HG03520 (cell line): ENCODE results near the gene DDAH1.
"Not testable (repeated sequence)": the region's sequence is repeated elsewhere in the genome, so short reads cannot be mapped to it uniquely, and the experiment has no call there.

ENCODE experiments used
- ATAC-seq: cut with Tn5 transposase; IDR thresholded peaks from one replicate; pipeline ENCODE4 v1.9.1; 2021; ENCODE audit warnings: mild to moderate bottlenecking, moderate library complexity; ENCODE audit not compliant: unreplicated experiment

DDAH1 gene

GRCh38 chr1:85465099-85465785, at the start of gene DDAH1:
TSS of gene DDAH1 (minus strand) at chr1:85465159. CDS start at chr1:85465045, 114 bp downstream.
- peak; percentile 47 for ATAC-seq

DNA sequence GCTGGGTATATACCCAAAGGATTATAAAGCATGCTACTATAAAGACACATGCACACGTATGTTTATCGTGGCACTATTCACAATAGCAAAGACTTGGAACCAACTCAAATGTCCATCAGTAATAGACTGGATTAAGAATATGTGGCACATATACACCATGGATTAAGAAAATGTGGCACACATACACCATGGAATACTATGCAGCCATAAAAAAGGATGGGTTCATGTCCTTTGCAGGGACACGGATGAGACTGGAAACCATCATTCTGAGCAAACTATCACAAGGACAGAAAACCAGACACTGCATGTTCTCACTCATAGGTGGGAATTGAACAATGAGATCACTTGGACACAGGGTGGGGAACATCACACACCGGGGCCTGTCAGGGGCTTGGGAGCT, 49.0 kb upstream of the DDAH1 start:
- ATAC-seq = not testable (repeated sequence)

GRCh38 chr1:85504417-85504816, 39.5 kb upstream of the DDAH1 start:
- ATAC-seq = no peak

DNA sequence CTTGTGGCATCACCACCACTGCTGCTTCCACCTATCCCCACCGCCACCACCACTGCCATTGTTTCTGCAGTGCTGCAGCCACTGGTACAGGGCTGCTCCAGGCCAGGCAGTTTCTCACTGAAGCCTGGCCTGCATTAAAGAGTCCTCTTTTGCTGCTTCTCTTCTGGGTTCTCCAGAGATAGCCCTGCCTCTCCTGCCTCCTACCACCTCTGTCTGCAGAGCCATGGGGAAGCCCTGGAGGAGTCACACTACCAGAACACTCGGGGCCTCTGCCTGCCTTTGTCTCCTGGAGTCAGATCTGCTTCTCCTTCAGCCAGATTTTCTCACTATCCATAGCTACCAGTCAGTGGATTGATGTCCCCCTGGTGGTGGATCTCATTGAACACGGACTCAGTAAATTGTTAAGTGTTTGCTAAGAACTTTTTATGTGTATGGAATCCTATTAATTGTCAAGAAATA, 37.7 kb upstream of the DDAH1 start:
- no peak for ATAC-seq

GRCh38 chr1:85502171-85502570, 37.2 kb upstream of the DDAH1 start:
- no peak for ATAC-seq

GRCh38 chr1:85501355-85501898, 36.5 kb upstream of the DDAH1 start:
- ATAC-seq = no peak

DNA sequence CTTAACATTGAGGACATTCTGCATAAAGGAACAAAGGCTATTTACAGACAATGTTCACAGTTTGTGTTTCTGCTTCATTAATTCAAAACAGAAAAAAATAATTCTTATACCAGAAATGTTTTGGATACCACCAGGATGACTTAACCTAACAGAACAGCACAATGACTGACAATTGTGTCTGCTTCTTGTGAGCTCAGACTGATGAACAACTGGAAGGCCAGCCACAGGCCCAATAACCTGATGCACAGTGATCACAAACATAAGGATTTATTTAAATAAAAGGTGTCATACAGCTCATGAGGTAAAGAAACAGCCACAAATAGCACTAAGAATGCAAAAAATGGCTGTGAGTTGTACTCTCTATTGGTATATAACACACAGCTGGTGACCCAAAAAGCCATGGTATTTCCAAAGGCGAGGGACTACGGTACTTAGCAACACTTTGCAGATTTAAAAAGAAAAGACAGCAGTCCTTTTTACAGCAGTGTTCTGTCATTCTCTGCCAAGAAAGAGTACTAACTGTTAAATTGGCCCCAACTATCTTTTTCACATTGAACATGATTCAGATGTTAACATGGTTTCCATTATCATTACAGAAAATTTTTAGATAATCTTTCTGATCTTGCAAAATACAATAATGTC, 32.1 kb upstream of the DDAH1 start:
- ATAC-seq = no peak

DNA sequence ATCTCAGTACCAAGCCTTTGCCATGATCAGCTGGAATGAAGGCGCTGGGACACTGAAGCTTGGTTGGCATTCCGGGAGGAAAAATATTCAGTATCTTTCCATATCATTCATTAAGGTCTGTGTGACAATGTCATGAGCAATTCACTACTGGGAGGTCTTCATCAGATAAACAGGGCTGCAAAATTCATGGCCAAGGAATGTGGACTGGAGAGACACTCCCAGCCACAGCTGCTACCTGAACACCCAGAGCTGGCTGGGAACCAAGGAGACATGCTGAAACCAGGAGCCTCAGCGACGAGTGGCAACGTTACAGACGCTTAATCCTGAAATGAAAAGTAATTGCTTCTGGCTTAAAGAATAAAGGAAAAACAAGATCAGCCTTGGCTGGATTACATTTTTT, 30.6 kb upstream of the DDAH1 start:
- ATAC-seq = no peak

GRCh38 chr1:85494904-85495266, 29.9 kb upstream of the DDAH1 start:
- no peak for ATAC-seq

GRCh38 chr1:85494074-85494903, 29.3 kb upstream of the DDAH1 start:
- ATAC-seq = no peak

DNA sequence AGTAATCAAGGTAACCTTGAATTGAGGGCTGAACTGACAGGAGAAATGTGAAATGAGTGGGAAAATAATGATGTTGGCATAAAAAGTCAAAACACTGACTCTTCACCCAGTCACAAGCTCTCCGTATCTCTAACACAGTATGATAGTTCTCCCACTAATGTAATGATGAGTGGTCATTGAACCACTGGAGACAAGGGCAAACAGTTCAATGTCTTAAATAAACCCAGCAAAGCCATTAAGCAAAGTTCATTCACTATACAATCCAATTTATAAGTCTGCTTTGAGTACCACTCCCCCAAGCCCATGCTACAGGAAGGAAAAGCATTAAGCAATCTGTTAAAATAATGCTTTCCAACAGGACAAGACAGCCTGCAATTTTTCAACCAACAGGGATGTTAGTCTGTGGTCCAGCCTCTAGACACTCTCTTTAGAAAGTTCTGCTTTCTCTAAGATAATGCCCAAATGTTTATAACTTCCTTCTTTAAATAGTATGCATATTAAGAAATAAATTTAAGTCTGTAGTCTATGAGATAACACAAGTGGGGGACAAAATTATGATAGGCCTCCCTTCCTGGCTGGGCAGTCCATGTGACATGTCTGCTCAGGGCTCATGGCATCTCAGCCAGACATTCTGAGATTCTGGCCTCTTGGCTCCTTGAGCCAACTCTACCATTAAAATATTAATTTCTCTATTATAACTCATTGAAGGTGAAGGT, 25.5 kb upstream of the DDAH1 start:
- no peak for ATAC-seq

DNA sequence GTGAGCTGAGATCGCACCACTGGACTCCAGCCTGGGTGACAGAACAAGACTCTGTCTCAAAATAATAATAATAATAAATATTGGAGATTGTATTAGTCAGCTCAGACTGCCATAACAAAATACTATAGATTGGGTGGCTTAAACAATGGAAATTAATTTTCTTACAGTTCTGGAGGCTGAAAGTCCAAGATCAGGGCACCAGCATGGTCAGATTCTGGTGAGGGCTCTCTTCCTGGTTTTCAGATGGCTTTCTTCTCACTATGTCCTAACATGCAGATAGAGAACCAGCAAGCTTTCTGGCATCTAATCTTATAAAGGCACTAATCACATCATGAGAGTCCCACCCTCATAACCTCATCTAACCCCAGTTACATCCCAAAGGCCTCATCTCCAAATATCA, 23.2 kb upstream of the DDAH1 start:
- no peak for ATAC-seq

DNA sequence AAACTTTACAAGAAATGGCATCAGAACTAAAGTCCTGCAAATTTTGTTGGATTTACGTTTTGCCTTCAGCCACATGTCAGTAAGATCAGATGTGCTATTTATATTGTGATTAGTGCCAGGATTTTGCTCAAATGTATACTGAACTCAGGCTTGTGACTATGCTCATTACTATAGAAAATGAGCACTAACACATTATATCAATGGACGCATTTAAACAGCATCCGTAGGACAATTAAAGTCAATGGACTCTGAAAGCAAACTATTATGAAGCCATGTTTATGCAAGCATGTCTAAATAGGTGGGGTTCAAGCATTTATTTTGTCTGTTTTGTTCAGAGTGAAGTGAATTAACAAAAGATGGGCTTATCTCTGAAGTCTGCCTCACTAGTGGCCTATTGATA, 20.6 kb upstream of the DDAH1 start:
- ATAC-seq = no peak

GRCh38 chr1:85484716-85485115, 19.8 kb upstream of the DDAH1 start:
- ATAC-seq = no peak

DNA sequence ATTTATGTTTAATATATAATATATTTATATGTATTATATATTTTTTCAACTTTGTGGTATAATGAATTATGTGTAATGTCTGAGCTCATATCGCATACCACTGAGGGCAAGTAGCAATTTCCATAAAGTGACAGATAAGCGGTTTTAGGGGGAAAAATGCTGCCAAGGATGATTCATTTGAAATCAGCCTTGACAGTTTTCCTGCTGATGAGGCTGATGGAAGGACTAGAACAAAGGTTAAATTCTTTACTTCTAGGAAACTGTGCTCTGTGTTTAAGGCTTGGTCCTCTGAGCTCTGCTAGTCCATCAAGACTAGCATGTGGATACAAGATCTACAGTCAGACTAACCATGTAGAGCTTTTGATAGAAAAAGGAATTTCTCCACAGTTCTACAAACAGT, 19.3 kb upstream of the DDAH1 start:
- no peak for ATAC-seq

DNA sequence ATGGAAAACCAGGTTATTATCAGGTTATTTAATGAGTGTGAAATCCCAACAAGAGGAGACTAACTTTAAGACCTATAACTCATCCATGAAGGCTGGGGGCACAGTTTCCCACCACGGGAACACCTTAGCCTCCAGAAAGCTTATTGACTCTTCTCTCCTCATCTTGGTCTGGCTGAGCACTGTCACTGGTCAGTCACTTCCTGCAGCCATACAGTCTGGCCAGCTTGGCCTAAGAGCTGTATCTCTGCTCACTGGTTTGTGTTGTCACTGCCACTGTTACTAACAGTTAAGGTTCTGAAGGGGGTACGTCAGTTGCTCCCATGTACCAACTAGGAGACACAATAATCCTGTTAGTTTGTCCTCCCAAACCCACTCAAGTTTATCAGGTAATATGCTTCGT, 16.7 kb upstream of the DDAH1 start:
- ATAC-seq = no peak

DNA sequence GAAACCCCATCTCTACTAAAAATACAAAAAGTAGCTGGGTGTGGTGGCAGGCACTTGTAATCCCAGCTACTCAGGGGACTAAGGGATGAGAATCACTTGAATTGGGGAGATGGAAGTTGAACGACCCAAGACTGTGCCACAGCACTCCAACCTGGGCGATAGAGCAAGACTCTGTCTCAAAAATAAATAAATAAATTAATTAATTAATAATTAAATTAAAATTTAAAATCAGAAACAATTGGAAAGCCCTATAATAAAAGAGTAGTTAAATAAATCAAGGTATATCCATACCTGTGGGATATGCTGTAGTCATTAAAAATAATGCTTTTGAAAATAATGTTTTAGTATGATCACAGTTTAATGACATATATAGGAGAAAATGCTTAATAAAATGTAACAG, 15.6 kb upstream of the DDAH1 start:
- ATAC-seq = no peak

GRCh38 chr1:85479491-85479890, 14.5 kb upstream of the DDAH1 start:
- no peak for ATAC-seq

GRCh38 chr1:85478366-85478765, 13.4 kb upstream of the DDAH1 start:
- ATAC-seq = no peak

- no peak for ATAC-seq
Measured at GRCh38 chr1:85475055-85475454, 10.1 kb upstream of the DDAH1 start.

GRCh38 chr1:85473390-85473789, 8.4 kb upstream of the DDAH1 start:
- no peak for ATAC-seq
